Osteoblast (primary cell): ENCODE measurements around the gene KRT37. TPM values are rescaled to one million over a fixed set of nuclear protein-coding genes. Genes with fewer than 3 reads are reported as not detected.
"Not testable (repeated sequence)": the region's sequence is repeated elsewhere in the genome, so short reads cannot be mapped to it uniquely, and the experiment has no call there.

ENCODE experiments used
- DNase-seq: peaks from one replicate; pipeline ENCODE4 v3.0.0; 2011; ENCODE audit warnings: low spot score, mixed read lengths; ENCODE audit not compliant: insufficient read length; ENCODE audit errors: missing footprints
- H2AFZ ChIP-seq: 2 replicates; pipeline ENCODE4 v1.6.0; 2011; ENCODE audit warnings: mild to moderate bottlenecking, low read length
- H3K27ac ChIP-seq: 2 replicates; pipeline ENCODE4 v1.5.1; 2011; ENCODE audit warnings: mild to moderate bottlenecking, low read depth, low read length, moderate library complexity
- H3K27me3 ChIP-seq: 2 replicates; pipeline ENCODE4 v1.6.0; 2012; ENCODE audit warnings: mild to moderate bottlenecking, control low read depth, inconsistent platforms, low read length, moderate library complexity; ENCODE audit not compliant: insufficient read depth
- H3K36me3 ChIP-seq: 2 replicates; pipeline ENCODE4 v1.5.1; 2011; ENCODE audit warnings: mild to moderate bottlenecking, low read length, control low read depth, moderate library complexity; ENCODE audit not compliant: insufficient read depth
- H3K4me1 ChIP-seq: 2 replicates; pipeline ENCODE4 v1.5.1; 2011; ENCODE audit warnings: mild to moderate bottlenecking, low read length, control low read depth, moderate library complexity; ENCODE audit not compliant: insufficient read depth
- H3K4me2 ChIP-seq: 2 replicates; pipeline ENCODE4 v1.6.0; 2011; ENCODE audit warnings: mild to moderate bottlenecking, low read length; ENCODE audit not compliant: insufficient read depth
- H3K4me3 ChIP-seq: fragments of 200-600 bp; sonication (generic); 3 replicates; pipeline ENCODE4 v1.5.1; 2012; ENCODE audit warnings: mild to moderate bottlenecking, low read length, inconsistent platforms; ENCODE audit not compliant: insufficient read depth
- H3K79me2 ChIP-seq: 2 replicates; pipeline ENCODE4 v1.6.0; 2012; ENCODE audit warnings: mild to moderate bottlenecking, low read length, control low read depth, inconsistent platforms; ENCODE audit not compliant: insufficient read depth
- H3K9me3 ChIP-seq: 2 replicates; pipeline ENCODE4 v1.5.1; 2011; ENCODE audit warnings: low read depth, low read length, control low read depth
- H4K20me1 ChIP-seq: 2 replicates; pipeline ENCODE4 v1.6.0; 2012; ENCODE audit warnings: mild to moderate bottlenecking, low read length, control low read depth; ENCODE audit not compliant: insufficient read depth
- total RNA-seq: library from RNA; depleted of rRNA; stranded (reverse); fragments of >200 nt; gene quantifications from 2 replicates; pipeline ENCODE4 v1.2.3, GENCODE V29; 2012
- TF ChIP-seq, protein P1 (sequence below): IDR thresholded peaks from 2 replicates; pipeline ENCODE4 v1.5.1; 2011; ENCODE audit warnings: mild to moderate bottlenecking, low read depth, low read length, moderate library complexity; ENCODE audit errors: extremely low read depth

KRT37 gene
- total RNA-seq, 1 donor: not detected

DNA sequence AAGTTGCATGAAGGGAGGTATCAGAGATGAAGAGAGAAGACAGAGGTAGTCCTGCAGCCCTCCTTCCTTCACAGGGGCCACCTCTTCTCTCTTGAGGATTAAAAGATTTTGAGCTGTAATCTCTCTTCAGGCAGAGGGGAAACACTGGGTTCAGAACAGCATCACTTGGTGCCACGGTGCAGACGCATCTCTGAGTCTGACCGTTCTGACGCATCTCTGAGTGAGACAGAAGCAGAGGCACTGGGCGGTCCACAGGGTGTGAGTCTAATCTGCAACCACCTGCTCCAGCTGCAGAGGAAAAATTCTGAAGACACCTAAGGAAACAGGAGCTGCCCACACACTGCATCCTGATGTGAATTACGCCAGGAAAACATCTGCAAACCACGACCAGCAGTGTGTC is 5.3 kb upstream of the KRT37 start:
- no peaks in the 10 kb centered on the region for H4K20me1 ChIP-seq
- no peaks in the 10 kb centered on the region for H3K9me3 ChIP-seq
- TF ChIP-seq, protein P1, sequence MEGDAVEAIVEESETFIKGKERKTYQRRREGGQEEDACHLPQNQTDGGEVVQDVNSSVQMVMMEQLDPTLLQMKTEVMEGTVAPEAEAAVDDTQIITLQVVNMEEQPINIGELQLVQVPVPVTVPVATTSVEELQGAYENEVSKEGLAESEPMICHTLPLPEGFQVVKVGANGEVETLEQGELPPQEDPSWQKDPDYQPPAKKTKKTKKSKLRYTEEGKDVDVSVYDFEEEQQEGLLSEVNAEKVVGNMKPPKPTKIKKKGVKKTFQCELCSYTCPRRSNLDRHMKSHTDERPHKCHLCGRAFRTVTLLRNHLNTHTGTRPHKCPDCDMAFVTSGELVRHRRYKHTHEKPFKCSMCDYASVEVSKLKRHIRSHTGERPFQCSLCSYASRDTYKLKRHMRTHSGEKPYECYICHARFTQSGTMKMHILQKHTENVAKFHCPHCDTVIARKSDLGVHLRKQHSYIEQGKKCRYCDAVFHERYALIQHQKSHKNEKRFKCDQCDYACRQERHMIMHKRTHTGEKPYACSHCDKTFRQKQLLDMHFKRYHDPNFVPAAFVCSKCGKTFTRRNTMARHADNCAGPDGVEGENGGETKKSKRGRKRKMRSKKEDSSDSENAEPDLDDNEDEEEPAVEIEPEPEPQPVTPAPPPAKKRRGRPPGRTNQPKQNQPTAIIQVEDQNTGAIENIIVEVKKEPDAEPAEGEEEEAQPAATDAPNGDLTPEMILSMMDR: no peak
- peaks cover 3% of the 10 kb centered on the region for H3K4me1 ChIP-seq
- no peak overlapping the region for H3K27ac ChIP-seq
- peak; percentile 61 for DNase-seq
- H3K27me3 ChIP-seq: no peaks in the 10 kb centered on the region
- H3K4me3 ChIP-seq: no peak overlapping the region
- no peaks in the 10 kb centered on the region for H3K79me2 ChIP-seq
- no peak overlapping the region for H3K4me2 ChIP-seq
- H3K36me3 ChIP-seq: no peaks in the 10 kb centered on the region
- no peak overlapping the region for H2AFZ ChIP-seq

DNA sequence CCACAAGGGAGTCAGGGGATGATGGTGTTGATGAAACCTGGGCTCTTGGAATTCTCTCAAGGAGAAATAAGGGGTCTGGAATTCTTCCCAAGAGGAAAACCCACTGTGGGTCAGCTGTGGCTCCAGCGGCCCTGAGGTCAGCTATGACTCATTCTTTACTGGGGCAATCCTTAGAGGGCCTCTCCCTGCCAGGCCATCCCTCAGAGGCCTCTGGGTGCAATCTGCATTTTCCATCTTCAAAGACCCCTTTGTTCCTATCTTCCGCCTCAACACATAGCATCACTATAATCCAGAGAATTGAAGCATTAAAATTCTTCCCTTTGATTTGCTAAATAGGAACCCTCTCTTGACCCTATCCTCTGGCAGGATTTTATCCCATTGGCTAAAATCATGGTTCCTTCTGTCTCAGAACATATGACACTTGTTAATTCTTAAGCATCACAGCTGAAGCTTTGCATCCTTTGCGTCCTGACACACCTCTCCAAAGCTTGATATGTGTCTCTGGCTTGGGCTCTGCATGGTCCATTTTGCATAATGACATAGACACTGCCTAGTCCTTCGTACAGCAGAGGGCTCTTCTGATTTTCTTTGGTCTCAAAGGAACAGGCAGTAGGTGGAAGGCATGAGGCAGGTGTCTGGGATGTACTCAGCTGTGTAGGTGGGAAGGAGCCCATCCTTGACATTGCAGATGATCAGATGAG is 4.4 kb upstream of the KRT37 start:
- TF ChIP-seq, protein P1: no peak
- peak; percentile 84 for DNase-seq

DNA sequence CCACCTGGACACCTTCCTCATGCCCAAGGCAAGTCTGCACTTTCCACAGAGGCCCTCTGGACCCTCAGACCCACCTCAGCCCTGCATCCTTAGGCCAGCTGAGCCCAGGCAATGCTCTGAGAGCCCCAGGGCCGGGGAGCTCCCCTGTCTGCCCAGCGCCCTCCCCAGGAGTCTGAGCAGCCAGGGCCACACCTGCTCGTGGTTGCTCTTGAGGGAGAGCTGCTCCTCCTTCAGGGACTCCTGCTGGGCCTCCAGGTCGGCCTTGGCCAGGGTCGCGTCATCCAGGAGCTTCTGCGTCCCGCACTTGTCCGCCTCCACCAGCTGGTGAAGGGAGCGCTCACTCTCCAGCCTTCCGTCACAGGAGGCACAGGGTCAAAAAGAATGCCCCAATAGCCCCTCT is 1.8 kb downstream of the KRT37 start:
- H3K4me1 ChIP-seq: peaks cover 16% of the 10 kb centered on the region
- not testable (repeated sequence) for H3K27ac ChIP-seq, H4K20me1 ChIP-seq, H3K27me3 ChIP-seq, H2AFZ ChIP-seq, H3K4me2 ChIP-seq, H3K36me3 ChIP-seq, H3K4me3 ChIP-seq, DNase-seq, H3K9me3 ChIP-seq, H3K79me2 ChIP-seq

More for the DNA sequence above, 4.4 kb upstream of the KRT37 start:
- H3K9me3 ChIP-seq: no peaks in the 10 kb centered on the region
- no peaks in the 10 kb centered on the region for H4K20me1 ChIP-seq
- no peak overlapping the region for H3K27ac ChIP-seq
- H3K4me1 ChIP-seq: peaks cover 3% of the 10 kb centered on the region
- no peaks in the 10 kb centered on the region for H3K79me2 ChIP-seq
- H3K4me2 ChIP-seq: no peak overlapping the region
- no peaks in the 10 kb centered on the region for H3K27me3 ChIP-seq
- H3K4me3 ChIP-seq: no peak overlapping the region
- H2AFZ ChIP-seq: no peak overlapping the region
- no peaks in the 10 kb centered on the region for H3K36me3 ChIP-seq

DNA sequence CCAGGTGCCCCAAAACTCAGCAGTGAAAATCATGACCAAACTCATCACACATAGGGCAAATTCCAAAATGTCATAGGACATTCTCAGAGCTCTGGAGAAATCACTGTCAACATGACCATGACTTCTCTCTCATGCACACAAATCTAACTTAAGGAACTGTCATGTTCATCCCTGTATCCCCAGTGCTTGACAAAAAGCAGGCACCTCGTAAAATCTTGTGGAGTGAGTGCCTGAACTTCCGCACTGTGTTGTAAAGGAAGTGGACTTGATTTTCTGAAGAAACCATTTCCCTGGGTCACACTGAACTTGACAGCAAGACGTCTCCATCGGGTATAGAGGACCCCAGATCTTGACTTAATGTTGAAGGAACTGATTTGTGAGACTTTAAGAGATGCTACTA is 2.8 kb downstream of the KRT37 start:
- H3K4me2 ChIP-seq: no peak overlapping the region

More for the DNA sequence above, 2.8 kb downstream of the KRT37 start:
- TF ChIP-seq, protein P1: no peak
- H3K9me3 ChIP-seq: no peaks in the 10 kb centered on the region
- no peak for DNase-seq
- no peaks in the 10 kb centered on the region for H3K27me3 ChIP-seq
- H3K4me3 ChIP-seq: no peak overlapping the region
- no peaks in the 10 kb centered on the region for H4K20me1 ChIP-seq
- no peaks in the 10 kb centered on the region for H3K79me2 ChIP-seq
- no peak overlapping the region for H3K27ac ChIP-seq
- H3K4me1 ChIP-seq: peaks cover 17% of the 10 kb centered on the region
- H3K36me3 ChIP-seq: no peaks in the 10 kb centered on the region
- no peak overlapping the region for H2AFZ ChIP-seq
